CD4-positive, alpha-beta T cell treated with Interferon gamma for 1 hour (primary cell): Measurements from ENCODE around the gene TPMT.

Experiments
- DNase-seq: peaks from one replicate; pipeline ENCODE4 v3.0.0-alpha.2; 2020

The TPMT gene

DNA sequence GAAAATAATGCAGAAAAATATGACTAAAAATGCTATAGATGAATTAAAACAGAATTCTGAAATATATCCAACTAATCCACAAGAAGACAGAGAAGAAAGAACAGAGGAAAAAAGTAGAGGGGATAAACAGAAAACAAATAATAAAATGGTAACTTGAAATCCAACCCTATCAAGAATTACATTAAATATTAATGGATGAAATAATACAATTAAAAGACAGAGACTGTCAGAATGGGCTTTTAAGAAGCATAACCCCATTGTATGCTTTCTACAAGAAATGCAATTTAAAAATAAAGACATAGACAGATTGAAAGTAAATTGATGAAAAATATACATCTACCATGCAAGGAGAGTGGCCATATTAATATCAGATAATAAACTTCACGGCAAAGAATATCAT lies 47.8 kb downstream of the TPMT start:
- DNase-seq = no peak

DNA sequence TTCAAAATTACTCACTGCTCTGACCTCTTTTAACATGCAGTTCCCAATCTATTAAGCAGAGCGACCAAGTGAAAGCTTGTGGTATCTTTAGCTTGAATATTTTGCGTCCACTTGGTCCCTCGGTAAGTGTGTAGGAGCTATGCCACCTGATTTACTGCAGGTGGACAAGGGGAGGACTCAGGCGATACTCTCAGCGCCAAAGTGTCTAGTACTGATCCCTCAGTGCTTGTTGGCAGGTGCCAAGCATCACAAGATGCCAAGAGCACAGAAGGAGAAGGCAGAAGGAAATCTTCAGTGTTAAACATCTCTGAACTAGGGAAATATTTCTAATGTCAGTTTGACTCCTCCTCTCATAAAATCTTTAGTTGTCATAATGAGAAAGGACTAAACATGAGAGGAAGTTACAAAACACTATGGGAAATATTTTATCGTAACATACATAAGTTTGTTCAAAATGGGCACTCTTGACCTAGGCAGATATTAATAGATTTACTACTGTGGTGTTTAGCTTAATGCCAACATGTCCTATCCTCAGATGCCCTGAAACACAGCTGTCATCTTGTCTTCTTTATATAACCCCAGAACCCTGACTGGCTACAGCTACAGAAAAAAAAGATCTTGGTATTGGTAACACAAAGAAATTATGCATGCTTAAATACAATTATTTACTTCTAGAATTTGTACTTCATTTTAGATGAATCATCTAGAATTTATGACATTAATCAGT lies 51.9 kb downstream of the TPMT start:
- DNase-seq = no peak

DNA sequence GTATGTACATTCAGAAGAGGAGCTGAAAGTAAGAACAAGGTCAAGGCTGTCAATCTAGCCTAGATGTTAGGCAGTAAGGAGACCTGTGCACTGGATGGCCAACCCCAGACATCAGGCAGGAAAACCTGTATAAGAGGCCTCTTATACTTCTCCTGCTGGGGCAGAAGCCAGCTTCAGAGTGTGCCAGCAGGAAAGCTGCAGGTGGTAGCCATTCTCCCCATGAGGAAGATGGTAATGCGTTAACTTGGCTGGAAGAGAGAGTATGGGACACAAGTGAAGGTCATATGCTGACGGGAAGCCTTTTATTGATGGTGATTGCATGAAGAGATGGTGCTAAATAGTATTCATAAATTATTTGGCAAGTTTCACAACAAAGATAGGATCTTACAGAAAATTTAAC lies 53.0 kb downstream of the TPMT start:
- no peak for DNase-seq

DNA sequence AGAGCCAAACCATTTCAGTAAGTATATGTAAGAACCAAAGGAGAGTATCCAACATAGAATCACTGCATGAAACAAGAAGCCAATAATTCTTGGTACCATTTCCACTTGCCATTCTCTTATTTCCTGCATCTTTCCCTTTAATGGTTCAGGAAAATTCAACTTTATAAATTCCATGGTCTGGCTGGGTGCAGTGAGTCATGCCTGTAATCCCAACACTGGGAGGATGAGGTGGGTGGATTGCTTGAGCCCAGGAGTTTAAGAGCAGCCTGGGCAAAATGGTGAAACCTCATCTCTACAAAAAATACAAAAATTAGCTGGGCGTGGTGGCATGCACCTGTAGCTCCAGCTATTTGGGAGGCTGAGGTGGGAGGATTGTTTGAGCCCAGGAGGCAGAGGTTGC lies 53.6 kb downstream of the TPMT start:
- DNase-seq = no peak

DNA sequence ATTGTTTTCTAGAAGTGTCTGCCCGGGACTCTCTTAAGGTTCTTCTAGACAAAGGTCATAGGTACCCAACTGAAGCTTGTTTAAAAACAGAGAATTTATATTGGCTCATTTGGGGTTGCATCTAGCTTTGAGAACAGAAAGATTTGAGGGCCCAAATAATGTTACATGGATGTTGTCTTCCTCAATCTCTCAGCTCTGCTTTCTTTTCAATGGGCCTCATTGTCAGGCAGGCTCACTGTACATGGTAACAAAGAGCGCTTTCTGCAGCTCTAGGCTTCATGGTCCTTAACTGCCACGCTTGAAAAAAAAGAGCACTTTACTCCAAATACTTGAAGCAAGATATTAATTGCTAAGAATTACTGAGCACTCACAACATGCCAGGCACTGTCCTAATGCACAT lies 54.6 kb downstream of the TPMT start:
- no peak for DNase-seq

DNA sequence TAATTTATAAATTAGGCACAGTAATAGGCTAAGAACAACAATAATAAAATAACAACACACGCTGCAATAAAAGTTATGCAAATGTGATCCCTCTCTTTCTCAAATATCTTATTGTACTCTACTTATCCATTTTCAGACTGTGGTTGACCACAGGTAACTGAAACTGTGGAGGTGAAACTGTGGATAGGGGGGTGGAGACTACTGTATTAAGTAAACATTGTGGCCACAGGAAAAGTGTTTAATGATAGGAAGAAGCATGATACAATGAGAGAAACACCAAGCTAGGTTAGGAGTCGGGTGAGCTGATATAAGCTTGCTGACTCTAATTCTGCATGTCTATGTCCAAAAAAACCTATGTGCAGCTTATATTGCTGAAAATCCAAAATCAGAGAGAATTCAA lies 55.4 kb downstream of the TPMT start:
- DNase-seq = no peak

DNA sequence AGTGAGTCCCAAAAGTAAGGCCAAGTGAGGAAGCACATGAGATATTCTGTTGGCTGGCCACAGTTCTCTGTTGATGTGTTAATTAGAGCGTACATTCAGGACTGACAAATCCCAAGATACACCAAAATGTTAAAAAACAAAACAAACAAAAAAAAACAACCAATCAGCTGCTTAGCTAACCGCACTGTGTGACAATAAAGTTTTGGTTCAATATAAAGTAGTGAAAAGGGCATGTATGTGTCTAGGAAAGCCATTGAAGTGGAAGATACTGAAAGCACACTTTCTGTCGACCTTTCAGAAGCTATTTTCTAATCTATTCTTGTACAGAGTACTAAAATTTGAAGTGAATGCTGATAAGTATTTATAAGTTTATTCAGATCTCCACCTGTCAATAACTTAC lies 58.5 kb downstream of the TPMT start:
- no peak for DNase-seq

DNA sequence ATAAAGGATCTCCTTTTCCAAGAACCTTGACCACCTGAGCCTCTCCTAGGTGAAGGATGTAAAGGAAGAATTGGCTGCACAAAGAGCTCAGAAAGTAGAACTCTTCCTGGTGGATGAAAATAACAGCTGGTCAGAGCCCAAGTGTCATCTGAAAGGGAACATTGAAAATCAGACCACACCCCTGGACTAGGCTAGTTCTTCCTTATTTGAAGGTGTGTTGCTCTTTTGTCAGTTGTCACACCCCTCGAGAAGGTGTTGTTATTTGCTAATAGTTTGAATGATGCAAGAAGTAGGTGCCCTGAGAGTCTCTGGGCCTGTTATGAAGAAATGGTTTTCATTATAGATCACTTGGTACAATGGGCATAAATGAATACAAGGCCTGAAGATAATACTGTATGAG lies 63.5 kb downstream of the TPMT start:
- no peak for DNase-seq

DNA sequence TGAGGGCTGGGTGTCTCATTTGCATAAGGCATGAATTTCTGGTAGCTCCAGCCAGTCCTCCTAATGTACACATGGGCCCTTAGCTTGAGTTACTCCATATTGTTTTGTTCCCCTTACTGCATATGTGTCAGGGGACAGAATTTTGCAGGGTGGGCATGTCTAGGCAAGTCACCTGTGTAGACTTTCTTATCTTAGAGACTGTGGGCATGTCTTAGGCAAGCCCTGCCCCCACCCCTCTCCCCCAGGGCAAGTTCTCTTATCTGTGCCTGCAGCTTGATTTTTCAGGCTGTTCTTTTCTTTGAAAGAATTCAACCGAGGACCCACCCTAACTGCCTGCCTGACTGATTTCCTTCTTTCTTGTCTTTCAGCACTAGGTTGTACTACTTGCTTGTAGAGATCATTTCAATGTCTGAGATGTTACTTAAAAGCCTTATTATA lies 64.5 kb downstream of the TPMT start:
- no peak for DNase-seq

DNA sequence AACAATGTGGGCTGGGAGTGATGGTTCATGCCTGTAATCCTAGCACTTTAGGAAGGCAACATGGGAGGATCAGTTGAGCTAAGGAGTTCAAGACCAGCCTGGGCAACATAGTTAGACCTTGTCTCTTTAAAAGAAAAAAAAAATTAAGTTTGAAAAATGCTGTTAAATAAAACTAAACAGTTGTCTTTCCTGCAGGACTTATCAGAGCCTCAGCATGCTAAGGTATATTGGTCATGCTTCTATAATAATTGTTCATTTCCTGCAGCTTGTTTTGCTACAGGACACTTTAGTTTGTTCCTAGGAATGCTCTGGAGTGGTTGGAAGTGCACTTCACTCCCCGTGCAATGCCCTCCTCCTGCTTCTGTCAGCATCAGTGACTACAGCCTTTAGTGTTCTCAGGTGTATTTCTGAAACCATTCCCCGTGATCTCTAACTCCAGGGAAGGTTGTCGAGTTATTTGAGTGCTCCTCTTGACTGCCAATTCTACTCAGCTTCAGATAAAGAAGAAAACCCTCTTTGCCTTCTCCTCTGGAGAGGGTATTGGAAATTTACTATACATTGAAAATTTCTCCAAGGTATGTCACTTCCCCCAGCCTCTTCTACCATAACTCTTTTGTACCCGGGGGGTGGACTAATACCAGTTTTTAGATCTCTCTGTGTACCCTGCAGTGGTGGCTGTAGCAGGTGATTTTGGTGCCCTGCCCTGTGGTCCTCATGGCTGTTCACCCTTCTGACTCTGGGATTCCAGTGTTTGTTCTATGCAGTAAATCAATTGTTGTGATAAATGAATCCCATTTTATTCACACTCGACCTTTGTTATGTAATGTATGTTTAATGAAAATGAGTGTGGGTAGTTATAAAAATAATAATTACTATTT lies 66.2 kb downstream of the TPMT start:
- DNase-seq = no peak

DNA sequence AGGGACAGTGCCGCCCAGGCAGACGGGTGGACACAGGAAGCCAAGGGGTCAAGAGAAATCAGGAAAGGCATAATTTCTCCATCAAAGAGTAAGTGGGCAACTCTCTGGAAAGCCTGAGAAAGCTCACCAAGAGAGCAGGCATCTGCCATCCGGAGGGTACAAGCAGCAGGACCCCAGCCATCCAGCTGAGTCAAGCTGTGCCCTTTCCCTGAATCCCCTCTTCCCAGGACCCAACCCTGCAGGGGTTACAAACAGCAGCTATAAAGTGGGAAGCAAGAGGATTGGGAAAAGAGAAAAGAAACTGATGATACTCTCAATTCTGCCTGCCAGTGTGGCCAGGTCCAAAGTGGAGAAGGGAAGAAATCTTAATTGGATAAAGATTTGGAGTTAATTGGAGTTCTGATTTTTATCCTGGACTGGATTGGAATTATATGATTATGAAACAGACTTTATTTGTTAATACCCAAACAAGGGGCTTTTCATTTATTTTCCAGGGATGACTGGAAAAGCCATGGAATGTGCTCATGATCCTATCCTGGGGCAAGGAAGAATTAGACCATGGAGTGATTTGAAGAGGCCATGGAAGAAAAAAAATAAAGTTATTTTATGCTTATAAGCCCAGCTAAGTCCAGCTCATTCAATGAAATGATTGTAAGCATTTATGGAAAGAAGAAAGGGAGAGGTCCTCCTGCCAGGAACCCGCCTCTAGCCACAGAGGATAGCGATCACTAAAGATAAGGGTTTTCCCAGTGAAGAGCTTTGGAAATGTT lies 67.3 kb downstream of the TPMT start:
- DNase-seq = no peak

DNA sequence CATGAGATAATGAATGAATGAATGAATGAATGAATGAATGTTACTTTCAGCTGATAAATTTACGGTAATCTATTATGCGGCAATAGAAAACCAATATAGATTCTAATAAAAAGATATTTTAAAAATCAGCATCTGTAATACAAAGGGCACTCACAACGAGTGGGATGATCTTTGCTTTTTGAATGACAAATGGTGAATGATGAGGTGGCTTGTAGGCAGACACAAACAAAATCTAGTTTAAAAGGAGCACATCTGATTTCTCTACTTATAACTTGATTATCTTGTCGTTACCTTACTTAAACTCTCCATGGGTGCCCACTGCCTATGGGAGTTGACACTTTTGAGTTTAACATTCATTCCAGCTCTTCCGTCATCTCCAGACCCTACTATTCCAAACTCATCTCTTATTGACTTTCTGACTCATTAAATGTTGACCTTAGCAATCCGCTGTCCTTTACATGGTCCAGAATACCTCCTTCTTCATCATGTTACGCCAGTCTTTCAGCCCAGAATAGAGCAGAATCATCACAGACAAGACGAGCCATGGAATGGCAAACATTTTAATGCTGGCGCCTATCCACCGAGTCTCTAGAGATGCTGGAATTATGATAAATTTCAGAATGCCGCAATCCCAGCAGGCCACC lies 73.7 kb downstream of the TPMT start:
- no peak for DNase-seq

DNA sequence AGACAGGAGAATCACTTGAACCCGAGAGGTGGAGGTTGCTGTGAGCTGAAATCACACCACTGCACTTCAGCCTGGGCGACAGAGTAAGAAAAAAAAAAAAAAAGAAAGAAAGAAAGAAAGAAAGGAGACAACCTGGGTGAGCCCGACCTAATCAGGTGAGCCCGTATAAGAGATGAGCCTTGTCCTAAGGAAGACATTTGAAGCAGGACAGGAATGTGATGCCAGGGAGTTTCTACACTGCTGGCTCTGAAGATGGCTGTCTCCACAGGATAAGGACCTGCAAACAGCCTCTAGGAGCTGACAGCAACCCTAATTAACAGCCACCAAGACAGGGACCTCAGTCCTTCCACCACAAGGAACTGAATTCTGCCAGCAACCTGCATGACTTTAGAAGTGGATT lies 74.3 kb downstream of the TPMT start:
- no peak for DNase-seq

DNA sequence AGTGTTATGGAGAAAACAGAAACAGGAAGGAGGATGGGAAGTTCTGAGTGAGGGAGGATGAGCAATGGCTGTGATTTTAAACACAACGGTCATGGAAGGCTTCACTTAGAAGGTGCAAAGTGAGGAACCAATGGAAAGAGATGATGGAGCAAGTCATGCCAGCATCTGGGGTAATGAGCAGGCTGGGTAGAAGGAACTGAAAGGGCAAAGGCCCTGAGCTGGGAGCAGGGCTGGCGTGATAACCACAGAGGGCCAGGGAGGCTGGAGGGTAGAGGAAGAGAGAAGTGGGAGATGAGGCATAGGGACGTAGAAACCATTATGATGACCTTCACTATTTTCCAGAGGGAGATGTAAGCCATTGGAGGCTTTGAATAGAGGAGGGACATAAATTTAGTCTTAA lies 76.0 kb downstream of the TPMT start:
- no peak for DNase-seq
